HG02852 (cell line): Measurements from ENCODE around the gene MIA.
"Not testable (repeated sequence)": the region's sequence is repeated elsewhere in the genome, so short reads cannot be mapped to it uniquely, and the experiment has no call there.

ENCODE experiments used
- ATAC-seq: cut with Tn5 transposase; IDR thresholded peaks from one replicate; pipeline ENCODE4 v1.9.1; 2021; ENCODE audit warnings: mild to moderate bottlenecking, moderate library complexity; ENCODE audit not compliant: unreplicated experiment

MIA gene

GRCh38 chr19:40801426-40802299 lies 26.3 kb downstream of the MIA start:
- no peak for ATAC-seq

GRCh38 chr19:40802300-40803169 lies 27.2 kb downstream of the MIA start:
- no peak for ATAC-seq

GRCh38 chr19:40803170-40803856 lies 28.0 kb downstream of the MIA start:
- no peak for ATAC-seq

- ATAC-seq: no peak
These were observed 28.8 kb downstream of the MIA start for GRCh38 chr19:40803857-40804782.

- ATAC-seq: no peak
These were observed 29.5 kb downstream of the MIA start for GRCh38 chr19:40804783-40805242.

- ATAC-seq: no peak
These were observed 30.0 kb downstream of the MIA start for GRCh38 chr19:40805258-40805868.

- ATAC-seq: no peak
These were observed 31.3 kb downstream of the MIA start for GRCh38 chr19:40806423-40807146.

GRCh38 chr19:40807147-40808020 lies 32.1 kb downstream of the MIA start:
- no peak for ATAC-seq

- ATAC-seq: no peak
These were observed 32.7 kb downstream of the MIA start for GRCh38 chr19:40808021-40808325.

- no peak for ATAC-seq
These were observed 33.2 kb downstream of the MIA start for GRCh38 chr19:40808497-40808896.

GRCh38 chr19:40809358-40810086 lies 34.2 kb downstream of the MIA start:
- ATAC-seq: no peak

- ATAC-seq: no peak
These were observed 34.8 kb downstream of the MIA start for GRCh38 chr19:40810160-40810559.

GRCh38 chr19:40810649-40811408 lies 35.5 kb downstream of the MIA start:
- peak; percentile 64 for ATAC-seq

- no peak for ATAC-seq
These were observed 36.4 kb downstream of the MIA start for GRCh38 chr19:40811478-40812341.

- ATAC-seq: not testable (repeated sequence)
These were observed 37.2 kb downstream of the MIA start for GRCh38 chr19:40812571-40812970.

GRCh38 chr19:40813182-40813581 lies 37.9 kb downstream of the MIA start:
- ATAC-seq: no peak
